B cell (primary cell): ENCODE results near the gene NEO1. TPM values are rescaled to one million over a fixed set of nuclear protein-coding genes. Genes with fewer than 3 reads are reported as not detected.

ENCODE experiments used
- ATAC-seq: fragments of 200-7000 bp; cut with Tn5 transposase; one replicate; pipeline ENCODE4 v1.10.0; 2021; ENCODE audit warnings: low read depth, mild to moderate bottlenecking, moderate number of reproducible peaks, moderate library complexity
- CTCF ChIA-PET: fragments of 350-600 bp; sonication (Branson Sonifier 250); formaldehyde crosslinking; loops from one replicate; lab custom pipeline; 2021; ENCODE audit warnings: antibody characterized with exemption, inconsistent platforms; lab: Charles Lee
- POLR2A ChIA-PET: fragments of 350-600 bp; sonication (Branson Sonifier 250); formaldehyde crosslinking; loops from one replicate; lab custom pipeline; 2021; ENCODE audit warnings: antibody characterized with exemption; lab: Charles Lee
- DNase-seq: peaks from one replicate; pipeline ENCODE4 v3.0.0; 2013
- H2AFZ ChIP-seq: 2 replicates; pipeline ENCODE4 v1.6.1; 2012; ENCODE audit warnings: mild to moderate bottlenecking, low read depth, low read length; ENCODE audit not compliant: insufficient read depth, poor library complexity, severe bottlenecking
- H3K27ac ChIP-seq, 2 donors: 1 replicate in 1 of 2; 2 replicates in 1 of 2; pipeline ENCODE4 v1.5.1; 2012 to 2013; ENCODE audit warnings: low read length in 2 of 2, mild to moderate bottlenecking in 2 of 2, moderate library complexity in 1 of 2
- H3K27me3 ChIP-seq, 4 experiments: fragments of 200-600 bp in 1 of 4; sonication (generic) in 1 of 4; replicated peaks in 1 of 4; 1 replicate in 2 of 4; 2 replicates in 2 of 4; pipeline versions ENCODE4 v1.6.1 to v1.7.0; 2013 to 2016; ENCODE audit warnings: low read length in 3 of 4, mild to moderate bottlenecking in 2 of 4, mixed read lengths in 1 of 4, moderate library complexity in 1 of 4; ENCODE audit not compliant: insufficient read depth in 4 of 4, control insufficient read depth in 3 of 4; ENCODE audit errors: control extremely low read depth in 1 of 4
- H3K36me3 ChIP-seq, 2 experiments: replicated peaks in 1 of 2; 1 replicate in 1 of 2; 2 replicates in 1 of 2; pipeline versions ENCODE4 v1.6.1 to v1.7.1; 2013; ENCODE audit warnings: low read length in 1 of 2; ENCODE audit not compliant: insufficient read depth in 2 of 2, control insufficient read depth in 1 of 2; ENCODE audit errors: control extremely low read depth in 1 of 2, extremely low read depth in 1 of 2
- H3K4me1 ChIP-seq, 2 donors: fragments of 200-600 bp in 1 of 2; sonication (generic) in 1 of 2; 1 replicate in 1 of 2; 2 replicates in 1 of 2; pipeline versions ENCODE4 v1.5.1 to v1.6.1; 2013 to 2017; ENCODE audit warnings: low read length in 2 of 2; ENCODE audit not compliant: control insufficient read depth in 2 of 2, insufficient read depth in 2 of 2
- H3K4me2 ChIP-seq: replicated peaks from 2 replicates; pipeline ENCODE3; 2012; ENCODE audit warnings: mild to moderate bottlenecking, low read depth, low read length; ENCODE audit not compliant: poor library complexity, severe bottlenecking
- H3K4me3 ChIP-seq, 5 experiments: fragments of 200-600 bp in 1 of 5; sonication (generic) in 1 of 5; 1 replicate in 3 of 5; 2 replicates in 2 of 5; pipeline versions ENCODE4 v1.5.1 to v1.7.0; 2011 to 2016; ENCODE audit warnings: low read length in 4 of 5, mild to moderate bottlenecking in 4 of 5, low read depth in 2 of 5, control low read depth in 1 of 5, moderate library complexity in 1 of 5; ENCODE audit not compliant: insufficient read depth in 1 of 5; ENCODE audit errors: control extremely low read depth in 1 of 5, extremely low read depth in 1 of 5
- H3K79me2 ChIP-seq: fragments of 200-600 bp; sonication (generic); one replicate; pipeline ENCODE4 v1.6.0; 2016; ENCODE audit warnings: low read length; ENCODE audit not compliant: control insufficient read depth, insufficient read depth
- H3K9ac ChIP-seq: fragments of 200-600 bp; sonication (generic); 2 replicates; pipeline ENCODE4 v1.6.1; 2017; ENCODE audit warnings: mild to moderate bottlenecking, low read length, moderate library complexity
- H3K9me3 ChIP-seq, 3 donors: one replicate each; pipeline versions ENCODE4 v1.6.1 to v1.7.1; 2013; ENCODE audit warnings: low read length in 2 of 3; ENCODE audit not compliant: control insufficient read depth in 2 of 3, insufficient read depth in 1 of 3; ENCODE audit errors: control extremely low read depth in 1 of 3
- H4K20me1 ChIP-seq: 2 replicates; pipeline ENCODE4 v1.6.0; 2012; ENCODE audit warnings: mild to moderate bottlenecking, low read length; ENCODE audit not compliant: insufficient read depth, control insufficient read depth, poor library complexity, severe bottlenecking
- H3K27ac Mint-ChIP-seq: one replicate; pipeline ENCODE4 v1.8.0; 2021; ENCODE audit warnings: mixed read lengths
- H3K27me3 Mint-ChIP-seq: one replicate; pipeline ENCODE4 v1.8.0; 2021; ENCODE audit warnings: mixed read lengths
- H3K4me1 Mint-ChIP-seq: one replicate; pipeline ENCODE4 v1.8.0; 2021; ENCODE audit warnings: mixed read lengths
- H3K4me3 Mint-ChIP-seq: one replicate; pipeline ENCODE4 v1.8.0; 2021; ENCODE audit warnings: mixed read lengths
- H3K9me3 Mint-ChIP-seq: one replicate; pipeline ENCODE4 v1.8.0; 2022; ENCODE audit warnings: mixed read lengths; ENCODE audit not compliant: insufficient read depth
- CTCF ChIP-seq: fragments of 200-600 bp; IDR thresholded peaks from one replicate; pipeline ENCODE4 v1.8.0; 2022; ENCODE audit warnings: antibody characterized with exemption, mild to moderate bottlenecking
- EZH2 ChIP-seq: IDR thresholded peaks from 2 replicates; pipeline ENCODE4 v1.6.1; 2012; ENCODE audit warnings: borderline replicate concordance, low read depth, mild to moderate bottlenecking, moderate library complexity, low read length; ENCODE audit not compliant: insufficient read depth, poor library complexity, severe bottlenecking
- WGBS: methylation state at CpG from one replicate; pipeline ENCODE4 v1.1.5; 2013; ENCODE audit warnings: missing lambda C conversion rate; ENCODE audit not compliant: insufficient coverage; 5-methylcytosine and 5-hydroxymethylcytosine counted together
- intact Hi-C: fragments of 100-400 bp; cut with micrococcal nuclease; formaldehyde crosslinking; loops from one replicate; pipeline ENCODE4 v1.10.0; 2022
- polyA plus RNA-seq: library from polyadenylated mRNA; depleted of rRNA; stranded (reverse); fragments of >200 nt; gene quantifications from 2 replicates; pipeline ENCODE4 v1.2.3, GENCODE V29; 2012
- total RNA-seq, 2 donors: library from RNA; stranded (reverse); fragments of 120-200 nt in 1 of 2; gene quantifications; 1 replicate in 1 of 2; 2 replicates in 1 of 2; pipeline versions ENCODE4 v1.2.3 to v1.2.4, GENCODE V29; 2013 to 2022

NEO1 gene
- total and polyA plus RNA-seq, 2 donors (not counting 1 experiment from before 2014, with no cell fraction given), result 1.3 to 3.9 TPM

GRCh38 chr15:73283366-73283962, 231.2 kb downstream of the NEO1 start:
- intact Hi-C loops, result no loop called here
- POLR2A ChIA-PET, result no interaction called here
- CTCF ChIA-PET, result interaction anchor here (1.7 kb wide), 1 partner anchor 12 kb away, joined by 4 read pairs; no protein-coding TSS in a partner anchor

More at GRCh38 chr15:73283366-73283962, 231.2 kb downstream of the NEO1 start:
- Histone ChIP-seq H3K79me2 (no peaks in the 10 kb centered on the region), H4K20me1 (no peaks in the 10 kb centered on the region), H3K27me3 (no peaks in the 10 kb centered on the region), H3K36me3 (no peaks in the 10 kb centered on the region), H3K4me3 (no peak overlapping the region), H3K4me1 (peaks cover 10 to 22% of the 10 kb centered on the region in 2 donors), H3K9ac (no peak overlapping the region), H3K27ac (no peak overlapping the region), H2AFZ (no peak overlapping the region), H3K4me2 (no peak overlapping the region), H3K9me3 (no peaks in the 10 kb centered on the region)
- Mint-ChIP-seq H3K9me3 (no peaks in the 10 kb centered on the region), H3K27me3 (no peaks in the 10 kb centered on the region), H3K4me1 (peaks cover 23% of the 10 kb centered on the region), H3K4me3 (no peak overlapping the region), H3K27ac (no peak overlapping the region)
- WGBS, result no CpG with 5 or more reads among the region's 2 CpGs
- DNase-seq (no peak), ATAC-seq (no peak)
- TF ChIP-seq CTCF, result no peak
- TF ChIP-seq EZH2, result no peak
